Measurements from ENCODE around the gene OR2AG2. TPM values are rescaled to one million over a fixed set of nuclear protein-coding genes. Genes with fewer than 3 reads are reported as not detected.

The OR2AG2 gene
- total RNA-seq, 2 donors from 2014 or later: 0.19 TPM; not detected in 1

DNA sequence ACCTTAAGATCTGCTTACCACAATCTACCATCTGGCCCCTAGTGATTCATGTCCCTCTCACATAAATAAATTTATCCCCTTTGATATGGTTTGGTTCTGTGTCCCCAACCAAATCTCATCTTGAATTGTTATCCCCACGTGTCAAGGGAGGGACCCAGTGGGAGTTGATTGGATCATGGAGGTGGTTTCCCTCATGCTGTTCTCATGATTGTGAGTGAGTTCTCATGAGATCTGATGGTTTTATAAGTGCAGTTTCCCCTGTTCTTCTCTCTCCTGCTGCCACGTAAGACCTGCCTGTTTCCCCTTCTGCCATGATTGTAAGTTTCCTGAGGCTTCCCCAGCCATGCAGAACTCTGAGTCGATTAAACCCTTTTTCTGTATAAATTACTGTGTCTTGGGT, 37.2 kb downstream of the OR2AG2 start:
- peaks cover 82% of the 10 kb centered on the region for H3K4me1 Mint-ChIP-seq (ENCODE audit: low read depth)
- ATAC-seq (replicated peaks in 1 of 2) (peak in 1 of 2 donors; percentile 5), DNase-seq (no peak)
- peaks cover 11 to 27% of the 10 kb centered on the region in 2 donors for H3K36me3 Mint-ChIP-seq (ENCODE audit: insufficient read depth in 2 of 2)
- H3K27ac Mint-ChIP-seq: peak overlapping the region; percentile 98
- H3K4me3 Mint-ChIP-seq: peak overlapping the region; percentile 49 to 69
- H3K9me3 Mint-ChIP-seq: peaks cover 0 to 1% of the 10 kb centered on the region in 2 donors
- H3K27me3 Mint-ChIP-seq (ENCODE audit: low read depth): no peaks in the 10 kb centered on the region

DNA sequence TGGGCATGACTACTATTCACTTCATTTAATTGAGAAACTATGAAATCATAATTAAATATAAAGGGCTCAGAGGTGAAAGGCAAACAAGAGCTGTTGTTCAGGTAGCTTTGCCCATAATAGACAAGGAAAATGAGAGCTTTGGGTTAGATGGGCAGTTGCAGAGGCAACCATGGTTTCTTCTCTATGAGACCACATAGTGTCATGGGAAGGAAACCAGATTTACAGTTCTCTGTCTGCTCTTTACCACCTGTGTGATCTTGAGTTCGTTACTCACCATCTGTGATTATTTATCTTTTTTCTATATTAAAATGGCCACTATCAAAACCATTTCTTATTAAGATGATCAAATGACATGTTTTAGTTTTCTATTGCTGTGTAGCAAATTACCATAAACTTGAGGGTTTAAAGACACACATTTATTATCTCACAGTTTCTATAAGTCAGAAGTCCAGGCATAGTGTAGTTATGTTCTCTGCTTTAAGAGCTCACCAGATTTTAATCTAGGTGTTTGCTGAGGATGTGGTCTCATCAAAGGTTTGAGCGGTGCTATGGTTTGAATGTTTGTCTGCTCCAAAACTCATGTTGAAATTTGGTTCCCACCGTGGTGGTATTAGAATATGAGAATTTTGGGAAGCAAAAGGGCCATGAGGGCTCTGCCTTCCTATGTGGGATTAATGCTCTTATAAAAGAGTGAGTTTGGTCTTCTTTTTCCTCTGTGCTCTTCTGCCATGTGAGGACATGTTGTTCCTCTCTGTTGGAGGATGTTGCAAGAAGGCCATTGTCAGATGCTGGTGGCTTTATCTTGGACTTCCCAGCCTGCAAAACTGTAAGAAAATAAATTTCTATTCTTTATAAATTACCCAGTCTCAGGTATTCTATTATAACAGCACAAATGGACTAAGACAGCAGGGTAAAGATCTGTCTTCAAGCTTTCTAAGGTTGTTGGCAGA, 38.2 kb downstream of the OR2AG2 start:
- H3K27me3 Mint-ChIP-seq (ENCODE audit: low read depth): no peaks in the 10 kb centered on the region
- peaks cover 11 to 30% of the 10 kb centered on the region in 2 donors for H3K36me3 Mint-ChIP-seq (ENCODE audit: insufficient read depth in 2 of 2)
- H3K27ac Mint-ChIP-seq: peak overlapping the region; percentile 92
- DNase-seq (peak in 1 of 2 donors; percentile 17), ATAC-seq (replicated peaks in 1 of 2) (peak; percentile 64 to 68)
- H3K4me1 Mint-ChIP-seq (ENCODE audit: low read depth): peaks cover 85% of the 10 kb centered on the region
- peaks cover 0 to 1% of the 10 kb centered on the region in 2 donors for H3K9me3 Mint-ChIP-seq
- peak overlapping the region; percentile 8 to 67 for H3K4me3 Mint-ChIP-seq

DNA sequence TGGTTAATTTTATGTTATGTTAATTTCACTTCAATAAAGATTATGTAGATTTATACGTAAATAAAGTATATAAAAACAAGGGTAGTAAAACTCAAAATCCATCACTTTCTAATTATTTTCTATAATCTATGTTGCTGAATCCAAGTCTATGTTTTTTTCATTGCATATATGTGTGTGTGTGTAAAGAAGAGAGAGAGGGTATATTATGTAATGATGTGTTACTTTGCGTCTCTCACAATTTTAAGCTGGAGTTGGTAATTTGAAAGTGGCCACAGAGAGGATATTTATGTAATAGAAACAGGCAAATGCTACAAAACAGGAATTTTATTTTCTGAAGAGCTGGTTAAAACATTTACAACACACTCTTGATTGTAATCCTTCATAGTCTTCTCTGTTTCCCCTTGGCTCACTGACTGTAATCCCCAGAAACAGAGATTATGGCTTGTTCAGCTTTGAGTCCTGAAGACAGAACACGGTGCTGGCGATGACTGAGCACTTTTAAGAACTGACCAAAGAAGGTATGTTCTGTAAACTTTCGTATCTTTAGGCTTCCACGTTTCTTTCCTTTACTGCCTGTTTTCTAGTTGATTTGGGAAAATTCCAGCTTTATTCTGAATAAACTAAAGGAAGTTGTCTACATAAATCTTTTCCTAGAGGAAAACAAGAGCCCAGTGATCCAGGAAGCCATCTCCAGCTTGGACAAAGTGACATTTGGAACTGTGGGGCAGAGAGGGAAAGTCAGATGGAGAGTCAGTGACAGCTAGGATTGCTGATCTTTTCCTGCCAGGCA, 43.6 kb downstream of the OR2AG2 start:
- Mint-ChIP-seq H3K9me3 (peaks cover 2 to 5% of the 10 kb centered on the region in 2 donors), H3K36me3 (ENCODE audit: insufficient read depth in 2 of 2) (peaks cover 15 to 31% of the 10 kb centered on the region in 2 donors), H3K27ac (peak overlapping the region; percentile 89), H3K4me1 (ENCODE audit: low read depth) (peaks cover 73% of the 10 kb centered on the region), H3K27me3 (ENCODE audit: low read depth) (no peaks in the 10 kb centered on the region), H3K4me3 (peak overlapping the region; percentile 24 to 49)
- ATAC-seq (replicated peaks in 1 of 2) (no peak), DNase-seq (no peak)

DNA sequence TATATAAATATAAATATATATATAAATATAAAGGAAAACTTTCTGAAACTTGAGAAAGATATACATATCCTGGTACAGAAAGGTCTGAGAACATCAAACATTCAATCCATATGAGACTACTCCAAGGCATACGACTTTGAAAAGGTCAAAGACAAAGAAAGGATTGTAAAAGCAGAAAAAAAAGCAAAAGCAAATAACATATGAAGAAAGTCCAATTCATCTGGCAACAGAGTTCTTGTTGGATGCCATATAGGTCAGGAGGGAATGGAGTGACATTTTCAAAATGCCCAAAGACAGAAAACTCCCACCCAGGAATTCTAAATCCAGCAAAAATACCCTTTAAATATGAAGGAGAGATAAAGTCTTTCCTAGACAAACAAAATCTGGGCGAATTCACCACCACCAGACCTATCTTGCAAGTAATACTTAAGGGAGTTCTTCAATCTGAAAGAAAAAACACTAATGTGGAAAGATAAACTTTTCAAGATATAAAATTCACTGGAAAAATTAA, 46.3 kb downstream of the OR2AG2 start:
- Mint-ChIP-seq H3K36me3 (ENCODE audit: insufficient read depth in 2 of 2) (peaks cover 23 to 42% of the 10 kb centered on the region in 2 donors), H3K4me1 (ENCODE audit: low read depth) (peaks cover 77% of the 10 kb centered on the region), H3K4me3 (no peak overlapping the region), H3K9me3 (peaks cover 2 to 4% of the 10 kb centered on the region in 2 donors), H3K27me3 (ENCODE audit: low read depth) (no peaks in the 10 kb centered on the region), H3K27ac (peak overlapping the region; percentile 68)
- ATAC-seq (replicated peaks in 1 of 2): no peak
- no peak for DNase-seq

DNA sequence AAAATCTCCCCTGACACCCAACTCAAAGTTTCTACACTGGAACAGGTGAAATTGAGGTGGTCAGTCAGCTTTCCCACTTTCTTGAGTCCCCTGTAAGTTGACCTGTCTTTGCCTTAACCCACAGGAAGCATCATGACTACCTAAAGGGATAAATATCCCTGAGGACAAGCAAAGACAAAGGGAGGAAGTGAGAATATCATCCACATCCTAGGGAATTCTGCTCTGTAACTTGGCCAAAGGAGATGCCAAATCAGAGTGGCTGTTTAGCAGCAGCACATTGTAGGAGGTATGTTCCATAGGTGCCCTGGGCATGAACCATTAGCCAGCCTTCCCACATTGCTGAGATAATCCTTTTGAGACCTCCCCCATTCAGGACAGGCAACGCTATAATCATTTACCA, 47.8 kb downstream of the OR2AG2 start:
- Mint-ChIP-seq H3K4me1 (ENCODE audit: low read depth) (peaks cover 74% of the 10 kb centered on the region), H3K9me3 (peaks cover 6 to 10% of the 10 kb centered on the region in 2 donors), H3K4me3 (no peak overlapping the region), H3K27me3 (ENCODE audit: low read depth) (no peaks in the 10 kb centered on the region), H3K36me3 (ENCODE audit: insufficient read depth in 2 of 2) (peaks cover 28 to 43% of the 10 kb centered on the region in 2 donors), H3K27ac (no peak overlapping the region)
- DNase-seq (no peak), ATAC-seq (replicated peaks in 1 of 2) (no peak)

DNA sequence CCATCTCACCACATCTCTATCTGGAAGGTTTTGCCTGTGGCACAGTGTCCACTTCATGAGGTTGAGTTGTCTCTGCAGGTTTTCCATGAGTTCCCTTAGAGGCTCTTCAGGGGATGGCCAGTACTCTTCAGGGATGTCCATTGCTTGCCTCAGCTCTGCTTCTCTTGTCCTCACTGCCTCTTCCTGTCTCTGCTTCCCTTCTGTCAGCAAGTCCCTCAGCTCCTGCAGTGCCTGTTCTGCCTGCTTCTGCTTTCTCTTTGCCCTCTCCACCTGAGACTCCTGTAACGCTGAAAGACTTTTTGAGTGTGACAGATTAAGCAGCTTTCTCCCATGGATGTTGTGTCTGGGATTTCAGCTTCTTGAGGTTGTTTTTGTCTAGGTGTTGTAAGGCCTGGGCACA, 50.4 kb downstream of the OR2AG2 start:
- Mint-ChIP-seq H3K27ac (peak overlapping the region; percentile 51), H3K36me3 (ENCODE audit: insufficient read depth in 2 of 2) (peaks cover 36 to 59% of the 10 kb centered on the region in 2 donors), H3K27me3 (ENCODE audit: low read depth) (no peaks in the 10 kb centered on the region), H3K9me3 (peaks cover 9 to 20% of the 10 kb centered on the region in 2 donors), H3K4me3 (no peak overlapping the region), H3K4me1 (ENCODE audit: low read depth) (peaks cover 54% of the 10 kb centered on the region)
- DNase-seq (no peak), ATAC-seq (replicated peaks in 1 of 2) (no peak)

DNA sequence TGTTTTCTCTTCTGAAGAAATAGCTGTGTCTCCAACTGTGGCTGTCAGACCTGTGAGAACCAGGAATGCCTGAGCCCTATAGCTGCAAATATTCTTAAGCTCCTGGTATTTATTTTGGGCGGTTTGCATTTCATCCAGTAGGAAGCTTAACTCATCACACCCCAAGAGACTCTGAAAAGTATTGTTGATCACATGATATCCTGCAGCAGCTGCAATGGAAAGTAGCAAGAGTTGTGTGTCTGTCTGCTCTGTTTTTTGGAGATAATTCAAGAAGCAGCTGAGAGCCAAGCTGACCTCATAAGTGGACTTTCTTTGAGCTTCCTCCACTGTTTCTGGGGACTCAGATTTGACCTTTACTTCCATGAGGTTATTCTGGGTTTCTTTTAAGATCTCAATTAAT, 52.2 kb downstream of the OR2AG2 start:
- Mint-ChIP-seq H3K27ac (peak overlapping the region; percentile 17), H3K36me3 (ENCODE audit: insufficient read depth in 2 of 2) (peaks cover 31 to 55% of the 10 kb centered on the region in 2 donors), H3K4me3 (no peak overlapping the region), H3K27me3 (ENCODE audit: low read depth) (no peaks in the 10 kb centered on the region), H3K4me1 (ENCODE audit: low read depth) (peaks cover 38% of the 10 kb centered on the region), H3K9me3 (peaks cover 9 to 19% of the 10 kb centered on the region in 2 donors)
- DNase-seq: no peak
- ATAC-seq (replicated peaks in 1 of 2): no peak

DNA sequence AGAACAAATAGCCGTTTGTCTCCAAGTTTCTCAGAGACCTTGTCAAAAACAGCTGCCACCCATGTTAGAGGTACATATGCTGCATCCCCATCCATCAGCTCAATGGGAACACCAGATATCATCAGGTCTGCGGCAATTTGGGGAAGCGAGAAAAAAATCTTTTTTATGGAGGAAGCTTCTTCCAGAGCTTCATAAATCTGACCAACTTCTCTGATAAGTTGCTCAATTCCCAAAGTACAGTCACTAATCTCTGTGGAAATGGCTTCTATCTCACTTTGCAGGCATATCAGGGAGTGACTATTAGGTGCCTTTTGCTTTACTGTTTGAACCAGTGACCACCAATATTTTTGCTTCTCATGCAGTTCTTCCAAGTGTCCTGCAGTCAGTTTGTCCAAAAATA, 54.4 kb downstream of the OR2AG2 start:
- Mint-ChIP-seq H3K9me3 (peaks cover 7 to 17% of the 10 kb centered on the region in 2 donors), H3K27ac (no peak overlapping the region), H3K4me1 (ENCODE audit: low read depth) (peaks cover 28% of the 10 kb centered on the region), H3K36me3 (ENCODE audit: insufficient read depth in 2 of 2) (peaks cover 23 to 41% of the 10 kb centered on the region in 2 donors), H3K4me3 (no peak overlapping the region), H3K27me3 (ENCODE audit: low read depth) (no peaks in the 10 kb centered on the region)
- DNase-seq: no peak
- no peak for ATAC-seq (replicated peaks in 1 of 2)

Other genes with a start within 250 kb of the OR2AG2 start
- 10 to 100 TPM; 25.0 to 31.5 TPM for gene RRP8, start 168.4 kb downstream of the OR2AG2 start, total RNA-seq
- gene ILK, start 168.2 kb downstream of the OR2AG2 start, total RNA-seq: 100 to 1,000 TPM; 114 to 118 TPM
- 100 to 1,000 TPM; 108 to 123 TPM for gene TAF10, start 159.8 kb downstream of the OR2AG2 start, total RNA-seq
- gene TPP1, start 152.6 kb downstream of the OR2AG2 start, total RNA-seq: 10 to 100 TPM; 56.0 to 62.1 TPM
- 1 to 10 TPM; 2.1 to 2.9 TPM for gene DCHS1, start 116.2 kb downstream of the OR2AG2 start, total RNA-seq
- gene MRPL17, start 88.6 kb downstream of the OR2AG2 start, total RNA-seq: 10 to 100 TPM; 38.2 to 39.8 TPM
- gene OR2AG1, start 11.0 kb upstream of the OR2AG2 start, total RNA-seq: not detected
- under 1 TPM in 1 of 2 donors, not detected in 1; 0.07 TPM for gene OR6A2, start 27.7 kb upstream of the OR2AG2 start, total RNA-seq
- gene OR10A5, start 73.7 kb upstream of the OR2AG2 start, total RNA-seq: not detected
- gene OR10A2, start 91.1 kb upstream of the OR2AG2 start, total RNA-seq: not detected
- not detected for gene OR10A4, start 104.6 kb upstream of the OR2AG2 start, total RNA-seq
- gene OR2D2, start 120.5 kb upstream of the OR2AG2 start, total RNA-seq: under 1 TPM in 1 of 2 donors, not detected in 1; 0.29 TPM
- gene OR2D3, start 149.0 kb upstream of the OR2AG2 start, total RNA-seq: not detected
- gene ZNF215, start 154.4 kb upstream of the OR2AG2 start, total RNA-seq: 1 to 10 TPM in 1 of 2 donors, under 1 TPM in 1; 0.23 to 1.4 TPM
- under 1 TPM in 1 of 2 donors, not detected in 1; 0.10 TPM for gene ZNF214, start 248.4 kb upstream of the OR2AG2 start, total RNA-seq
- gene NLRP14, start 248.5 kb upstream of the OR2AG2 start, total RNA-seq: under 1 TPM in 1 of 2 donors, not detected in 1; 0.12 TPM